Tracheal epithelial cell (primary cell): ENCODE results near the gene ANKZF1. TPM values are rescaled to one million over a fixed set of nuclear protein-coding genes. Genes with fewer than 3 reads are reported as not detected.

Source experiments
- total RNA-seq: library from RNA; depleted of rRNA; stranded (reverse); fragments of >200 nt; gene quantifications from 2 replicates; pipeline ENCODE4 v1.2.1, GENCODE V29; 2014

Gene ANKZF1
- 55.6 and 68.7 TPM in 2 replicates for total RNA-seq

DNA sequence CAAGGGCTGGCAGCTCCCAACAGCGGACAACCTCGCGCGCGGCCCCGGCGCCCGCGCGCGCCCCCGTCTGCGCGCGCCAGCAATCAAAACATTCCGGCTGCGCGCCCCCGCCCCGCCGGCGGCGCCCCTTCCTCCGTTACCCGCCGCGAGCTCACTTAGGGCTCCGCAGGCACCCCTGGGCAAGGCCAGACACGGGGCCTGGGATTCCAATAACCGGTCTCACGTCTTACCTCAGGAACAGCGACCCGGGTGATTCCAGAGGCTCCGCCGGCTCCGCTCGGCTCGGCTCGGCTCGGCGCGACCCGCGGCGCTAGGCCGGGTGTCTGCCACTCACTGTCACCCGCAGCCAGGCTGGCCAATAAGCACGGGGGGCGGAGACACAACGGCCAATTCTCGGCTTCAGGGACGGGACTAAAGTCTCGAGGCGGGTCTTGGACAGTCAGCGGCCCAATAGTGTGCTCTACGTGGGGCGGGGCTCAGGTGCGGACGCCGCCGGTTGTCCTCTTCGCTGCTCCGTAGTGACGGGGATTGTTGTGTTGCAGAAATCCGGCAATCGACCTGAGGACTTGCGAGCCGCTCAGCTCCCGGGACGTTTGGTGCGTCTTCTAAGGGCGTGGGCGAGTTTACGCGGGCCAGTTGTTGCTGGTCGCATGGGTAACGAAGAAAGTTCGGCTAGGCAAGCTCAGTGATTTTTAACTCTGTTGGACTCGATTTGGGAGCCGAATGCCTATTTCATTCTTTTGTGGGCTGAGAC, at the start of gene ANKZF1, which contains the start of gene ATG9A:
Gene ANKZF1, plus strand, starts transcription at position 502 of the 754 bp plus-strand sequence. CDS start 452 bp downstream, outside the sequence.
Gene ATG9A, minus strand, starts transcription at position 332 of the 754 bp plus-strand sequence. CDS start 1,612 bp downstream, outside the sequence.

DNA sequence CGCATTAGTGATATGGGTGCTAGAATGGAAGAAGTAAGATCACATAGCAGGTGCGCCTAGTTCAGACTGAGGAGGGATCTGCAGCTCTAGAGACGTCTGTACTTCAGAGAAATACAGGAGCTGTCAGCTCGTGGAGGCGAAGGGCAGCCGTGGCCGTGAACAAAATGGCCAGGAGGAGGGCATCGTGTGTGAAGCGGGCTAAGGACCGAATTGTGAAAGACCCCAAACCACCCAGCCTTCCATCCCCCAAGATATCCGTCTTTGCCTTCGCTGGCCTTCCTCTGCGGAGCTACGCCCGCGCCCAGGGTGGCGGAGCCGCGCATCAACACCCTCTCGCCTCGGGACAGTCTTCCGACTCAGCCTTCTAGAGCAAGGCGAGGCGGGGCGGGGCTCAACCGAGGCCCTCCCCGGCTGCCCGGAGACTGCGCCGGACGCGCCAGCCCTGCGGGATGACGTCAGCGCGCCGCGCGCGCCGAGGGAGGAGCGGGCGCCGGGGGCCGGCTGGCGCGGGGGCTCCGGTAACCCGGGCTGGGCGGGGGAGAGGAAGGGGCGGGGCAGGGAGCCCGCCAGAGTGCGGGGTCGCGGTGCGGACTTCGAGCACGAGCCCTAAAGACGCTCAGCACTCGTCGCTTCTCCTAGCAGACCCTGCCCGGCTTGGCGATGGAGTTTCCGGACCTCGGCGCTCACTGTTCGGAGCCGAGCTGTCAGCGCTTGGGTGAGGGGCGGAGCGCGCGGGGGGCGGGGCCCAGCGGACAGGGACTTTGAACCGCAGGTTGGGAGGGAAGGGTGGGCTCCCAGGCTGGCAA, 23.1 kb upstream of the ANKZF1 start, which contains the start of gene ZFAND2B:
Gene ZFAND2B, plus strand, starts transcription at position 455 of the 806 bp plus-strand sequence. Its CDS starts 206 bp downstream, at position 661.

GRCh38 chr2:219218732-219219701, 10.6 kb upstream of the ANKZF1 start, which contains the start of gene ABCB6:
TSS of gene ABCB6 (minus strand) at chr2:219218958. CDS start at chr2:219218673, 285 bp downstream.

DNA sequence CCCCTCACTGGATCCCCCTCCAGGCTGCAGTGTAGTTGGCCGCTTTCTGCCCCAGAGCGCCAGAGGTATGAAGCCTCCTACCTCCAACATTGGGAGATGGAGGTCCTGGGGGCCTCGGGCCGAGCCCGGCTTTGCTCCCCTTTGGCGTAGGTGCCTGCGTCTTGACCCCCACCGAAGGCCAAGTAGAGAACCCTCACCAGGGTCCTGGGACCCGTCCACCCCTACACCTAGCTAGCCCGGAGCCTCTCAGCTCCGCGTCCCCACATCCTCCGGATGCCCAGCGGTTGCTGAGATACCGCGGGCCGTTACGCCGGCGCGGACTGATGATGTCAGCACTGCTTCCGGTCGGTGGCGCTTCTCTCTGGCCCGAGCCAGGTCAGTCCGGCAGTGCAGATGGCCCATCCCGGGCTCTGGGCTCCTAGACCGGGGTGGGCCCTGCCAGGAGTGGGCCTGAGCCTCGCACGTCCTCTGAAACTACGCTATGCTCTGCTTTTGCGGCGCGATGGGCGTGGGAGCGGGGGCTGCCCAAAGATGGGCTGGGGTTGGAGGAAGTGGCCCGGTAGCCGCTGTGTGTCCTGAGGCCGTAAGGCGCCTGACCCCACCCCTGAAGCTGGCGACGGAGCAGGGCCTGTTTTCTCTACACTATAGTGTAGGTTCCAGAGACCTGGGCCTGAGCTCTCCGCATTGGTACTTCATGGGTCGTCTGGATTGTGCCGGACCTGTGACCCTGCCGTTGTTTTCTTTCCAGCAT, 15.7 kb downstream of the ANKZF1 start, which contains the start of the genes GLB1L and STK16:
Gene GLB1L, minus strand, starts transcription at position 297 of the 751 bp plus-strand sequence. CDS start 1,871 bp downstream, outside the sequence.
Gene STK16, plus strand, starts transcription at position 332 of the 751 bp plus-strand sequence. CDS start 521 bp downstream, outside the sequence.

DNA sequence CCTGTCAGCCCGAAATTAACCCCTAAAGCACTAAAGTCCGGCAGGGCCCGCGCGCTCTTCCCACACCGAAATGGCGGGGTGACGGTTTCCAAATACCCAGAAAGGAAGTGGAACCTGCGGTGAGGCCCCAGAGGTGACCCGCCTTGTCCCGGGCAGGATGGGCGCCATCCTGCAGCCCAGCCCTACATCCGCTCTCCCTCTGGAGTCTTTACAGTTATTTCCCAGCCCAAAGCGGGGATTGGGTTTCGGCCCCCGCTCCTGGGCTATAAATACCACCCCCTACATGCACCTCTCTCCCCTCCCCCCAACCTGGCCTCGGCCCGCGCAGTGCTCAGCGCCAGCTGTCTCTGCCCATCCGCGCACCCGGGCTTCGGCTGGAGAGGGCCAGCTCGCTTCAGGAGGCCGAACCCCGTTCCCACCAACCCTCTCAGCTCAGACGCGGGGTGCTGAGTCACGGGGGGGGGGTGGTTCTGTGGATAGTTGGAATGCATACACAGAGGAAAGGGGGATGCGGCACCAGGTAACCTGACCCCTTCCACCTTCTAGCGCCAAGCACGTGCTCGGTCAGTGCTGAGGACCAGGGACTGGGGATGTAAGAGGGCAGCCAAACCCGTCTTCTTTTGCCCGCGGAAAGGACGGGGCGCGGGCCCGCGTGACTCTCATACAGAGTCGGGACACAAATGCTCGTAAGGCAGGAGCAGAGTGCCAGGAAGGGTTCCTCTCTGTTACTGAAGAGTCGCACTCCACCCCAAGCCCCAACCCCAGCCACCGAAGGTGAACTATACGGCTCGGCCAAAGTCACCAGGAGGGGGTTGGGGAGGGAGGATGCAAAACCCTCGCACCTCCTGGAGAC, 23.5 kb downstream of the ANKZF1 start, which contains the start of gene TUBA4B:
Gene TUBA4B, plus strand, starts transcription at position 344 of the 853 bp plus-strand sequence. Its CDS starts 165 bp downstream, at position 509.

GRCh38 chr2:219253753-219254589, 24.4 kb downstream of the ANKZF1 start, which contains the start of gene TUBA4A:
TSS of gene TUBA4A (minus strand) at chr2:219253918. CDS start at chr2:219253858, 60 bp downstream.

DNA sequence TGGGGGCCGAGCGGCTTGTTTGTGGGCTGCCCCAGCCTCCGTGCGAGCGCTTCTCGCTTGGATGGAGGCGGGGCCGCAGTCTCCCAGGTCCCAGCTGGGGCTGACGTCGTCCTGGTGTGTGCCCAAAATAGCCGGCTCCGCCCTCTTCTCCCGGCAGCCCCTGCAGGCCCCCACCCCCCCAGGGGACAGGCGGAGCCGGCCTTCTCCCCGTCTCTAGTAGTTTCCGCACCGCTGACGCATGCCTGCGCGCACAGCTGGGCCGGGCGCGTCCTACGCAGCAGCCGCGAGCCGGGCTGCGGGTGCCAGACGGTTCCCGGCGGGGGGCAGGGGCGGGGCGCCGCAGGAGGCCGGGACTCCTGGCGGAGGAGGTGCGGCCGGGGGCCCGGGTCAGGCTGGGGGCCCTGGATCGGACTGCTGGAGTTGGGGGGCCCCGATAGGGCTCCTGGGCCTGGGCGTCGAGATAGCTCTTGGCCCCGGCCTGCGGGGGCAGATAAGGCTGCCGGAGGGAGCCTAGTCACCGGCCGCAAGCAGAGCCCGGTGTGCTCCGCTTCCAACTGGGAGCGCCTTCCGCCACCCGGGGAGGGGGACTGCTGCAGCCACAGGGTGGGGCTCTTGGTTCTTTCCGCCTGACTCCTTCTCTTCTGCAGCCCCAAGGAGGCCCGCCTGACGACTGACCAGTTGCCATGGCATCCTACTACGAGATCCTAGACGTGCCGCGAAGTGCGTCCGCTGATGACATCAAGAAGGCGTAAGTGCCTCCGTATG, 49.7 kb downstream of the ANKZF1 start, which contains the start of gene DNAJB2:
Gene DNAJB2, plus strand, starts transcription at position 216 of the 765 bp plus-strand sequence. Its CDS starts 468 bp downstream, at position 684.

Other genes with a start within 250 kb of the ANKZF1 start
- gene FEV, start 244.6 kb upstream of the ANKZF1 start, total RNA-seq: not detected in 2 replicates
- gene CRYBA2, start 236.4 kb upstream of the ANKZF1 start, total RNA-seq: not detected in 2 replicates
- gene CFAP65, start 188.3 kb upstream of the ANKZF1 start, total RNA-seq: under 0.01 TPM in 1 of 2 replicates, not detected in the other
- not detected in 2 replicates for gene IHH, start 168.9 kb upstream of the ANKZF1 start, total RNA-seq
- 15.2 and 20.9 TPM in 2 replicates for gene NHEJ1, start 69.0 kb upstream of the ANKZF1 start, total RNA-seq
- 0.43 and 0.48 TPM in 2 replicates for gene SLC23A3, start 59.8 kb upstream of the ANKZF1 start, total RNA-seq
- gene CNPPD1, start 52.9 kb upstream of the ANKZF1 start, total RNA-seq: 30.1 and 30.9 TPM in 2 replicates
- 56.9 and 72.7 TPM in 2 replicates for gene RETREG2, start 51.5 kb upstream of the ANKZF1 start, total RNA-seq
- 32.8 and 40.1 TPM in 2 replicates for gene ZFAND2B, start 23.0 kb upstream of the ANKZF1 start, total RNA-seq
- gene ABCB6, start 10.8 kb upstream of the ANKZF1 start, total RNA-seq: 38.8 and 55.2 TPM in 2 replicates
- gene ATG9A, start 170 bp upstream of the ANKZF1 start, total RNA-seq: 20.9 and 34.0 TPM in 2 replicates
- gene GLB1L, start 15.6 kb downstream of the ANKZF1 start, total RNA-seq: 6.6 and 7.2 TPM in 2 replicates
- gene STK16, start 15.7 kb downstream of the ANKZF1 start, total RNA-seq: 25.5 and 36.0 TPM in 2 replicates
- not detected in 2 replicates for gene TUBA4B, start 23.4 kb downstream of the ANKZF1 start, total RNA-seq
- 75.5 and 161 TPM in 2 replicates for gene TUBA4A, start 24.1 kb downstream of the ANKZF1 start, total RNA-seq
- 50.5 and 50.6 TPM in 2 replicates for gene DNAJB2, start 49.6 kb downstream of the ANKZF1 start, total RNA-seq
- 0.21 and 2.2 TPM in 2 replicates for gene PTPRN, start 79.6 kb downstream of the ANKZF1 start, total RNA-seq
- not detected in 2 replicates for gene RESP18, start 102.9 kb downstream of the ANKZF1 start, total RNA-seq
- 39.6 and 87.2 TPM in 2 replicates for gene DNPEP, start 158.1 kb downstream of the ANKZF1 start, total RNA-seq
- gene DES, start 188.6 kb downstream of the ANKZF1 start, total RNA-seq: not detected in 2 replicates
- gene SPEG, start 205.0 kb downstream of the ANKZF1 start, total RNA-seq: 1.5 and 4.8 TPM in 2 replicates